Liver (tissue), 9 donors: ENCODE data around the gene CASTOR2. TPM values are rescaled to one million over a fixed set of nuclear protein-coding genes. Genes with fewer than 3 reads are reported as not detected.

Experiments
- DNase-seq: peaks from one replicate; pipeline ENCODE4 v3.0.0-alpha.2; 2017; ENCODE audit warnings: low spot score
- H3K27ac ChIP-seq, 2 donors: one replicate each; pipeline ENCODE4 v1.7.0; 2013; ENCODE audit warnings: inconsistent platforms in 2 of 2, low read length in 2 of 2, control low read depth in 1 of 2, low read depth in 1 of 2, mild to moderate bottlenecking in 1 of 2
- H3K27me3 ChIP-seq, 4 donors: one replicate each; pipeline versions ENCODE4 v1.6.1 to v1.7.0; 2013; ENCODE audit warnings: low read length in 3 of 4, inconsistent platforms in 1 of 4, mild to moderate bottlenecking in 1 of 4, moderate library complexity in 1 of 4; ENCODE audit not compliant: control insufficient read depth in 4 of 4, insufficient read depth in 4 of 4
- H3K36me3 ChIP-seq, 4 donors: one replicate each; pipeline versions ENCODE4 v1.6.1 to v1.7.0; 2013; ENCODE audit warnings: low read length in 3 of 4, mild to moderate bottlenecking in 3 of 4, low read depth in 1 of 4, moderate library complexity in 1 of 4; ENCODE audit not compliant: control insufficient read depth in 4 of 4, insufficient read depth in 3 of 4
- H3K4me1 ChIP-seq, 4 donors: one replicate each; pipeline versions ENCODE4 v1.6.1 to v1.7.0; 2013; ENCODE audit warnings: low read length in 3 of 4, mild to moderate bottlenecking in 3 of 4, moderate library complexity in 1 of 4; ENCODE audit not compliant: control insufficient read depth in 4 of 4, insufficient read depth in 4 of 4
- H3K4me3 ChIP-seq, 3 donors: one replicate each; pipeline versions ENCODE4 v1.6.1 to v1.7.0; 2013; ENCODE audit warnings: low read length in 3 of 3, control low read depth in 1 of 3, low read depth in 1 of 3, mild to moderate bottlenecking in 1 of 3
- H3K9ac ChIP-seq, 2 donors: one replicate each; pipeline ENCODE4 v1.7.0; 2013; ENCODE audit warnings: low read length in 2 of 2, mild to moderate bottlenecking in 2 of 2, moderate library complexity in 2 of 2, control low read depth in 1 of 2, low read depth in 1 of 2
- H3K9me3 ChIP-seq, 4 donors: one replicate each; pipeline versions ENCODE4 v1.6.1 to v1.7.0; 2013; ENCODE audit warnings: low read length in 3 of 4; ENCODE audit not compliant: control insufficient read depth in 4 of 4
- ATF3 ChIP-seq: IDR thresholded peaks from 2 replicates; pipeline ENCODE4 v1.6.1; 2016; ENCODE audit warnings: antibody characterized with exemption
- EGR1 ChIP-seq, 2 donors: IDR thresholded peaks; 2 replicates each; pipeline ENCODE4 v1.6.1; 2016 to 2018; ENCODE audit warnings: antibody characterized with exemption in 2 of 2, low read depth in 2 of 2
- FOXA1 ChIP-seq: IDR thresholded peaks from 2 replicates; pipeline ENCODE4 v1.6.1; 2016; ENCODE audit warnings: antibody characterized with exemption
- FOXA2 ChIP-seq: IDR thresholded peaks from 2 replicates; pipeline ENCODE4 v1.6.1; 2016; ENCODE audit warnings: antibody characterized with exemption
- GABPA ChIP-seq, 2 donors: IDR thresholded peaks in 1 of 2; conservative IDR thresholded peaks in 1 of 2; 2 replicates each; pipeline ENCODE4 v1.6.1; 2016; ENCODE audit warnings: antibody characterized with exemption in 2 of 2, mild to moderate bottlenecking in 1 of 2, moderate library complexity in 1 of 2
- HNF4A ChIP-seq, 2 donors: conservative IDR thresholded peaks; 2 replicates each; pipeline ENCODE4 v1.6.1; 2016; ENCODE audit warnings: antibody characterized with exemption in 2 of 2, mild to moderate bottlenecking in 2 of 2
- HNF4G ChIP-seq: IDR thresholded peaks from 2 replicates; pipeline ENCODE4 v1.6.1; 2016; ENCODE audit warnings: antibody characterized with exemption
- JUND ChIP-seq, 2 donors: IDR thresholded peaks; 2 replicates each; pipeline ENCODE4 v1.6.1; 2016; ENCODE audit warnings: antibody characterized with exemption in 2 of 2
- MAX ChIP-seq: IDR thresholded peaks from 2 replicates; pipeline ENCODE4 v1.6.1; 2016; ENCODE audit warnings: antibody characterized with exemption
- NR2F2 ChIP-seq: IDR thresholded peaks from 2 replicates; pipeline ENCODE4 v1.6.1; 2016; ENCODE audit warnings: antibody characterized with exemption
- RAD21 ChIP-seq, 2 donors: IDR thresholded peaks; 2 replicates each; pipeline ENCODE4 v1.6.1; 2016; ENCODE audit warnings: antibody characterized with exemption in 2 of 2, mild to moderate bottlenecking in 2 of 2
- RXRA ChIP-seq, 2 donors: IDR thresholded peaks; 2 replicates each; pipeline ENCODE4 v1.6.1; 2017 to 2018; ENCODE audit warnings: antibody characterized with exemption in 2 of 2, mild to moderate bottlenecking in 1 of 2
- SP1 ChIP-seq: IDR thresholded peaks from 2 replicates; pipeline ENCODE4 v1.6.1; 2018; ENCODE audit warnings: antibody characterized with exemption, mild to moderate bottlenecking
- TAF1 ChIP-seq: conservative IDR thresholded peaks from 2 replicates; pipeline ENCODE4 v1.6.1; 2016; ENCODE audit warnings: antibody characterized with exemption, mild to moderate bottlenecking
- YY1 ChIP-seq: IDR thresholded peaks from 2 replicates; pipeline ENCODE4 v1.6.1; 2016; ENCODE audit warnings: antibody characterized with exemption, mild to moderate bottlenecking
- ZBTB33 ChIP-seq: IDR thresholded peaks from 2 replicates; pipeline ENCODE4 v1.6.1; 2016; ENCODE audit warnings: antibody characterized with exemption
- WGBS: extraction: QIAGEN DNeasy Blood & Tissue Kit; methylation state at CpG from one replicate; pipeline ENCODE4 v1.1.7; 2013; 5-methylcytosine and 5-hydroxymethylcytosine counted together
- polyA plus RNA-seq, 2 donors: library from polyadenylated mRNA; stranded (reverse) in 1 of 2; unstranded in 1 of 2; fragments of 200-250 nt in 1 of 2; fragments of >200 nt in 1 of 2; fragmentation: Nextera tagmentation in 1 of 2; extraction: Ambion mirVana in 1 of 2; gene quantifications; one replicate each; pipeline versions ENCODE4 v1.2.1 to v1.2.3, GENCODE V29; 2013 to 2015
- total RNA-seq, 2 donors: library from RNA; depleted of rRNA; stranded (reverse); fragments of >200 nt; gene quantifications; one replicate each; pipeline ENCODE4 v1.2.3, GENCODE V29; 2014
- TF ChIP-seq, protein P1 (sequence below): IDR thresholded peaks from 2 replicates; pipeline ENCODE4 v1.6.1; 2016; ENCODE audit warnings: antibody characterized with exemption, mild to moderate bottlenecking
- TF ChIP-seq, protein P2 (sequence below): fragments of 150-350 bp; IDR thresholded peaks from 2 replicates; pipeline ENCODE4 v1.5.1; 2017; ENCODE audit warnings: improper control_type of control experiment, low read depth, low read length; ENCODE audit not compliant: missing input control
- donor health status: healthy.
- donor health status: healthy.
- donor health status: healthy.
- donor health status: healthy.
- donor health status: healthy.

CASTOR2 gene
- total and polyA plus RNA-seq, 4 donors: 0.17 to 5.0 (median 1.4) TPM

- no peak overlapping the region for H3K27ac ChIP-seq
- H3K27me3 ChIP-seq: no peaks in the 10 kb centered on the region
- WGBS: 97% methylated on average over 28 of the region's 28 CpGs
- peaks cover 2 to 20% (median 9%) of the 10 kb centered on the region in 4 donors for H3K36me3 ChIP-seq
- DNase-seq: no peak
- no peak overlapping the region for H3K4me3 ChIP-seq
- TF ChIP-seq JUND (IDR thresholded peaks at IDR 0.05) (no peak), MAX (no peak), RXRA (IDR thresholded peaks at IDR 0.05) (no peak), SP1 (no peak), GABPA (IDR thresholded peaks at IDR 0.05 in 1 of 2, conservative IDR thresholded peaks at IDR 0.05 in 1 of 2) (no peak), HNF4G (no peak), HNF4A (conservative IDR thresholded peaks at IDR 0.05) (no peak), YY1 (no peak), EGR1 (IDR thresholded peaks at IDR 0.05; ENCODE audit: low read depth in 2 of 2) (no peak), NR2F2 (no peak), TAF1 (no peak), ATF3 (no peak), FOXA1 (no peak), ZBTB33 (no peak), FOXA2 (no peak), RAD21 (IDR thresholded peaks at IDR 0.05) (no peak)
- TF ChIP-seq, protein P1, sequence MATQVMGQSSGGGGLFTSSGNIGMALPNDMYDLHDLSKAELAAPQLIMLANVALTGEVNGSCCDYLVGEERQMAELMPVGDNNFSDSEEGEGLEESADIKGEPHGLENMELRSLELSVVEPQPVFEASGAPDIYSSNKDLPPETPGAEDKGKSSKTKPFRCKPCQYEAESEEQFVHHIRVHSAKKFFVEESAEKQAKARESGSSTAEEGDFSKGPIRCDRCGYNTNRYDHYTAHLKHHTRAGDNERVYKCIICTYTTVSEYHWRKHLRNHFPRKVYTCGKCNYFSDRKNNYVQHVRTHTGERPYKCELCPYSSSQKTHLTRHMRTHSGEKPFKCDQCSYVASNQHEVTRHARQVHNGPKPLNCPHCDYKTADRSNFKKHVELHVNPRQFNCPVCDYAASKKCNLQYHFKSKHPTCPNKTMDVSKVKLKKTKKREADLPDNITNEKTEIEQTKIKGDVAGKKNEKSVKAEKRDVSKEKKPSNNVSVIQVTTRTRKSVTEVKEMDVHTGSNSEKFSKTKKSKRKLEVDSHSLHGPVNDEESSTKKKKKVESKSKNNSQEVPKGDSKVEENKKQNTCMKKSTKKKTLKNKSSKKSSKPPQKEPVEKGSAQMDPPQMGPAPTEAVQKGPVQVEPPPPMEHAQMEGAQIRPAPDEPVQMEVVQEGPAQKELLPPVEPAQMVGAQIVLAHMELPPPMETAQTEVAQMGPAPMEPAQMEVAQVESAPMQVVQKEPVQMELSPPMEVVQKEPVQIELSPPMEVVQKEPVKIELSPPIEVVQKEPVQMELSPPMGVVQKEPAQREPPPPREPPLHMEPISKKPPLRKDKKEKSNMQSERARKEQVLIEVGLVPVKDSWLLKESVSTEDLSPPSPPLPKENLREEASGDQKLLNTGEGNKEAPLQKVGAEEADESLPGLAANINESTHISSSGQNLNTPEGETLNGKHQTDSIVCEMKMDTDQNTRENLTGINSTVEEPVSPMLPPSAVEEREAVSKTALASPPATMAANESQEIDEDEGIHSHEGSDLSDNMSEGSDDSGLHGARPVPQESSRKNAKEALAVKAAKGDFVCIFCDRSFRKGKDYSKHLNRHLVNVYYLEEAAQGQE: no peak
- TF ChIP-seq, protein P2, sequence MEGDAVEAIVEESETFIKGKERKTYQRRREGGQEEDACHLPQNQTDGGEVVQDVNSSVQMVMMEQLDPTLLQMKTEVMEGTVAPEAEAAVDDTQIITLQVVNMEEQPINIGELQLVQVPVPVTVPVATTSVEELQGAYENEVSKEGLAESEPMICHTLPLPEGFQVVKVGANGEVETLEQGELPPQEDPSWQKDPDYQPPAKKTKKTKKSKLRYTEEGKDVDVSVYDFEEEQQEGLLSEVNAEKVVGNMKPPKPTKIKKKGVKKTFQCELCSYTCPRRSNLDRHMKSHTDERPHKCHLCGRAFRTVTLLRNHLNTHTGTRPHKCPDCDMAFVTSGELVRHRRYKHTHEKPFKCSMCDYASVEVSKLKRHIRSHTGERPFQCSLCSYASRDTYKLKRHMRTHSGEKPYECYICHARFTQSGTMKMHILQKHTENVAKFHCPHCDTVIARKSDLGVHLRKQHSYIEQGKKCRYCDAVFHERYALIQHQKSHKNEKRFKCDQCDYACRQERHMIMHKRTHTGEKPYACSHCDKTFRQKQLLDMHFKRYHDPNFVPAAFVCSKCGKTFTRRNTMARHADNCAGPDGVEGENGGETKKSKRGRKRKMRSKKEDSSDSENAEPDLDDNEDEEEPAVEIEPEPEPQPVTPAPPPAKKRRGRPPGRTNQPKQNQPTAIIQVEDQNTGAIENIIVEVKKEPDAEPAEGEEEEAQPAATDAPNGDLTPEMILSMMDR: no peak
- H3K4me1 ChIP-seq: peaks cover 0 to 3% (median 0%) of the 10 kb centered on the region in 4 donors
- no peaks in the 10 kb centered on the region for H3K9me3 ChIP-seq
- no peak overlapping the region for H3K9ac ChIP-seq
Observed at GRCh38 chr7:75042831-75043703, 78.6 kb downstream of the CASTOR2 start.
